H1 (cell line): ENCODE measurements around the gene TNN. TPM values are rescaled to one million over a fixed set of nuclear protein-coding genes. Genes with fewer than 3 reads are reported as not detected.

ENCODE experiments used
- CTCF ChIA-PET: fragments of 300-600 bp; sonication (Branson Sonifier 250); formaldehyde crosslinking; loops from one replicate; lab custom pipeline; 2021; ENCODE audit not compliant: partially characterized antibody; lab: Charles Lee
- POLR2A ChIA-PET: fragments of 300-600 bp; sonication (Branson Sonifier 250); formaldehyde crosslinking; loops from one replicate; lab custom pipeline; 2021; ENCODE audit warnings: inconsistent platforms; ENCODE audit not compliant: partially characterized antibody; lab: Charles Lee
- DNase-seq, 2 experiments: peaks; one replicate each; pipeline versions ENCODE4 v3.0.0 to v3.0.0-alpha.2; 2010 to 2022; ENCODE audit warnings: low spot score in 2 of 2, low read depth in 1 of 2, mixed read lengths in 1 of 2
- FAIRE-seq: peaks from 2 replicates; lab custom pipeline; 2011; peaks lifted over from hg19 to GRCh38; lab: Jason Lieb, UNC
- H2AFZ ChIP-seq: 2 replicates; pipeline ENCODE4 v1.8.1; 2012; ENCODE audit warnings: low read length, inconsistent platforms
- H2AK5ac ChIP-seq: 2 replicates; pipeline ENCODE4 v1.6.1; 2013; ENCODE audit warnings: low read depth, low read length
- H2BK120ac ChIP-seq: replicated peaks from 2 replicates; pipeline ENCODE3; 2013; ENCODE audit warnings: low read depth, low read length, inconsistent platforms
- H2BK12ac ChIP-seq: 2 replicates; pipeline ENCODE4 v1.6.1; 2013; ENCODE audit warnings: low read depth, low read length
- H2BK15ac ChIP-seq: 2 replicates; pipeline ENCODE4 v1.6.1; 2013; ENCODE audit warnings: low read length
- H2BK20ac ChIP-seq: 2 replicates; pipeline ENCODE4 v1.6.1; 2013; ENCODE audit warnings: low read length
- H2BK5ac ChIP-seq: 2 replicates; pipeline ENCODE4 v1.6.1; 2013; ENCODE audit warnings: low read depth, low read length
- H3K14ac ChIP-seq: 2 replicates; pipeline ENCODE4 v1.6.1; 2013; ENCODE audit warnings: inconsistent platforms; ENCODE audit not compliant: insufficient read length
- H3K18ac ChIP-seq: 2 replicates; pipeline ENCODE4 v1.6.1; 2013; ENCODE audit warnings: low read length; ENCODE audit errors: extremely low read depth
- H3K23ac ChIP-seq: 2 replicates; pipeline ENCODE4 v1.6.1; 2013; ENCODE audit warnings: inconsistent platforms; ENCODE audit not compliant: insufficient read length
- H3K23me2 ChIP-seq: 2 replicates; pipeline ENCODE4 v1.6.1; 2013; ENCODE audit warnings: low read depth, low read length
- H3K27ac ChIP-seq: 2 replicates; pipeline ENCODE4 v1.6.1; 2011; ENCODE audit warnings: low read depth, low read length, inconsistent platforms
- H3K27me3 ChIP-seq, 4 experiments: replicated peaks in 1 of 4; 1 replicate in 1 of 4; 2 replicates in 3 of 4; pipeline versions ENCODE4 v1.6.1 to v1.8.1; 2011 to 2013; ENCODE audit warnings: low read length in 3 of 4, mild to moderate bottlenecking in 3 of 4, inconsistent platforms in 2 of 4, mixed read lengths in 2 of 4, moderate library complexity in 1 of 4; ENCODE audit not compliant: control insufficient read depth in 3 of 4, insufficient read depth in 3 of 4; ENCODE audit errors: extremely low read depth in 1 of 4
- H3K36me3 ChIP-seq, 4 experiments: 2 replicates each; pipeline versions ENCODE4 v1.6.1 to v1.8.1; 2011 to 2013; ENCODE audit warnings: mild to moderate bottlenecking in 4 of 4, low read length in 3 of 4, moderate library complexity in 2 of 4, control low read depth in 1 of 4, inconsistent platforms in 1 of 4; ENCODE audit not compliant: insufficient read depth in 4 of 4, control insufficient read depth in 2 of 4
- H3K4ac ChIP-seq: replicated peaks from 2 replicates; pipeline ENCODE3; 2013; ENCODE audit warnings: low read length, low read depth, mixed read lengths, inconsistent platforms; ENCODE audit not compliant: insufficient read length
- H3K4me1 ChIP-seq, 4 experiments: replicated peaks in 1 of 4; 1 replicate in 1 of 4; 2 replicates in 3 of 4; pipeline versions ENCODE4 v1.6.1 to v1.8.1; 2011 to 2013; ENCODE audit warnings: low read length in 3 of 4, inconsistent platforms in 2 of 4, mixed read lengths in 1 of 4; ENCODE audit not compliant: insufficient read depth in 4 of 4, control insufficient read depth in 3 of 4
- H3K4me2 ChIP-seq, 2 experiments: 2 replicates each; pipeline versions ENCODE4 v1.6.1 to v1.8.1; 2011 to 2013; ENCODE audit warnings: low read depth in 2 of 2, low read length in 2 of 2, control low read depth in 1 of 2, inconsistent platforms in 1 of 2, mild to moderate bottlenecking in 1 of 2; ENCODE audit not compliant: insufficient read depth in 1 of 2
- H3K4me3 ChIP-seq, 4 experiments: fragments of 200-600, 300-600 bp in 1 of 4; sonication (generic), shearing (Covaris generic), sonication (Bioruptor Twin) in 1 of 4; 2 replicates each; pipeline versions ENCODE4 v1.5.1 to v1.8.1; 2011 to 2016; ENCODE audit warnings: low read length in 4 of 4, low read depth in 3 of 4, control low read depth in 2 of 4, inconsistent platforms in 2 of 4, mild to moderate bottlenecking in 2 of 4, mixed read lengths in 1 of 4, moderate library complexity in 1 of 4; ENCODE audit not compliant: insufficient read depth in 2 of 4; ENCODE audit errors: extremely low read depth in 1 of 4
- H3K56ac ChIP-seq: replicated peaks from 2 replicates; pipeline ENCODE3; 2013; ENCODE audit warnings: low read depth, mild to moderate bottlenecking, mixed read lengths, low read length, inconsistent platforms; ENCODE audit not compliant: insufficient read length
- H3K79me1 ChIP-seq: 2 replicates; pipeline ENCODE4 v1.6.1; 2013; ENCODE audit warnings: low read depth, low read length, control low read depth
- H3K79me2 ChIP-seq, 2 experiments: 2 replicates each; pipeline versions ENCODE4 v1.6.1 to v1.8.1; 2012 to 2013; ENCODE audit warnings: low read length in 2 of 2, mild to moderate bottlenecking in 2 of 2, inconsistent platforms in 1 of 2; ENCODE audit not compliant: insufficient read depth in 2 of 2, control insufficient read depth in 1 of 2
- H3K9ac ChIP-seq, 4 experiments: replicated peaks in 1 of 4; 1 replicate in 1 of 4; 2 replicates in 3 of 4; pipeline versions ENCODE4 v1.6.1 to v1.8.1; 2011 to 2013; ENCODE audit warnings: low read depth in 3 of 4, low read length in 3 of 4, control low read depth in 2 of 4, mild to moderate bottlenecking in 2 of 4, moderate library complexity in 2 of 4, inconsistent platforms in 1 of 4; ENCODE audit errors: extremely low read depth in 1 of 4
- H3K9me3 ChIP-seq, 2 experiments: 2 replicates each; pipeline versions ENCODE4 v1.6.1 to v1.8.1; 2012 to 2013; ENCODE audit warnings: mild to moderate bottlenecking in 2 of 2, moderate library complexity in 2 of 2, control low read depth in 1 of 2, inconsistent platforms in 1 of 2, low read depth in 1 of 2, low read length in 1 of 2, mixed read lengths in 1 of 2; ENCODE audit not compliant: insufficient read depth in 2 of 2
- H4K20me1 ChIP-seq, 2 experiments: replicated peaks in 1 of 2; 2 replicates each; pipeline versions ENCODE3 to v1.8.1; 2011 to 2013; ENCODE audit warnings: inconsistent platforms in 2 of 2, low read length in 2 of 2, mild to moderate bottlenecking in 1 of 2; ENCODE audit not compliant: insufficient read depth in 2 of 2, control insufficient read depth in 1 of 2
- H4K5ac ChIP-seq: 2 replicates; pipeline ENCODE4 v1.6.1; 2013; ENCODE audit warnings: low read length, low read depth, mixed read lengths, inconsistent platforms; ENCODE audit not compliant: insufficient read length
- H4K8ac ChIP-seq: 2 replicates; pipeline ENCODE4 v1.8.0; 2013; ENCODE audit warnings: mild to moderate bottlenecking, moderate library complexity, low read length, inconsistent platforms; ENCODE audit not compliant: insufficient read depth; ENCODE audit errors: extremely low read depth
- H4K91ac ChIP-seq: replicated peaks from 2 replicates; pipeline ENCODE3; 2013; ENCODE audit warnings: low read length, mixed read lengths, inconsistent platforms; ENCODE audit not compliant: insufficient read length
- BRCA1 ChIP-seq: IDR thresholded peaks from 2 replicates; pipeline ENCODE4 v1.6.1; 2012; ENCODE audit warnings: low read depth, low read length, improper control_type of control experiment
- WGBS, 2 experiments: shearing (Covaris generic) in 1 of 2; methylation state at CpG; one replicate each; pipeline versions ENCODE4 v1.1.6 to v1.1.7; 2013 to 2015; ENCODE audit warnings: low lambda C conversion rate in 2 of 2, mixed read lengths in 2 of 2, inconsistent platforms in 1 of 2, low coverage in 1 of 2, missing lambda C conversion rate in 1 of 2; ENCODE audit not compliant: insufficient replicate concordance in 2 of 2, insufficient coverage in 1 of 2, insufficient read length in 1 of 2; ENCODE audit errors: extremely low coverage in 1 of 2, missing lambda C conversion rate in 1 of 2; 5-methylcytosine and 5-hydroxymethylcytosine counted together
- polyA plus RNA-seq, 7 experiments: library from polyadenylated mRNA; depleted of rRNA in 3 of 7; stranded (reverse) in 5 of 7; unstranded in 2 of 7; fragments of >200 nt in 5 of 7; fragments of 200-250 nt in 2 of 7; gene quantifications; 1 replicate in 5 of 7; 2 replicates in 1 of 7; 4 replicates in 1 of 7; pipeline versions ENCODE4 v1.2.1 to v1.2.3, GENCODE V29; 2011 to 2013; ENCODE audit warnings: missing spikeins in 2 of 7, mixed read lengths in 2 of 7
- total RNA-seq: library from RNA; stranded (reverse); fragmentation: NEBNext Ultra II Directional; extraction: Animal tissue kit (Norgen Biotek cat#: 25700); gene quantifications from 2 replicates; pipeline ENCODE4 v1.2.1, GENCODE V29; 2021

TNN gene
- total and polyA plus RNA-seq, 2 of the 8 experiments (the other 6 are each of a cell fraction or from before 2014, with no cell fraction given) = 0.21 to 0.30 TPM

- Histone ChIP-seq H3K27ac (no peak overlapping the region), H3K9me3 (no peaks in the 10 kb centered on the region)
- no peak for FAIRE-seq
Measured at GRCh38 chr1:175034775-175035174, 32.9 kb upstream of the TNN start.

More at GRCh38 chr1:175034775-175035174, 32.9 kb upstream of the TNN start:
- Histone ChIP-seq H3K56ac (no peak overlapping the region), H3K4me1 (peaks cover 0 to 6% (median 2%) of the 10 kb centered on the region in 4 experiments; a peak in 3 of 7 replicates), H3K9ac (no peak overlapping the region), H4K8ac (no peak overlapping the region), H3K18ac (no peak overlapping the region), H2BK120ac (no peak overlapping the region), H3K14ac (no peak overlapping the region), H2BK5ac (no peak overlapping the region), H3K4ac (no peak overlapping the region), H2AFZ (no peak overlapping the region), H3K79me2 (no peaks in the 10 kb centered on the region), H3K23me2 (no peaks in the 10 kb centered on the region), H3K23ac (no peak overlapping the region), H3K4me2 (no peak overlapping the region), H3K4me3 (no peak overlapping the region), H4K20me1 (no peaks in the 10 kb centered on the region), H3K79me1 (no peaks in the 10 kb centered on the region), H2AK5ac (no peak overlapping the region), H3K36me3 (no peaks in the 10 kb centered on the region), H2BK12ac (no peak overlapping the region), H4K91ac (no peak overlapping the region), H2BK20ac (no peak overlapping the region), H2BK15ac (no peak overlapping the region), H3K27me3 (no peaks in the 10 kb centered on the region; a peak in 1 of 7 replicates), H4K5ac (no peak overlapping the region)
- no peak for TF ChIP-seq BRCA1
- 90% methylated on average over 2 of the region's 2 CpGs; no CpG with 5 or more reads in 1 of the 2 experiments for WGBS, 2 experiments
- ChIA-PET CTCF (no interaction called here), POLR2A (no interaction called here)
- DNase-seq = no peak
